H9 (cell line): ENCODE data around the gene EPHX1. TPM values are rescaled to one million over a fixed set of nuclear protein-coding genes. Genes with fewer than 3 reads are reported as not detected.

Experiments
- DNase-seq: peaks from one replicate; pipeline ENCODE4 v3.0.0-alpha.2; 2017
- H2AFZ ChIP-seq: one replicate; pipeline ENCODE4 v1.6.1; 2013; ENCODE audit warnings: mild to moderate bottlenecking, low read length, control low read depth, moderate library complexity
- H2AK5ac ChIP-seq: 2 replicates; pipeline ENCODE4 v1.6.1; 2013; ENCODE audit warnings: low read length, control low read depth, mixed read lengths; ENCODE audit not compliant: insufficient read length
- H2BK120ac ChIP-seq: one replicate; pipeline ENCODE4 v1.6.1; 2013; ENCODE audit warnings: low read depth, mild to moderate bottlenecking, low read length, control low read depth, inconsistent platforms; ENCODE audit not compliant: poor library complexity, severe bottlenecking
- H2BK12ac ChIP-seq: 2 replicates; pipeline ENCODE4 v1.6.1; 2013; ENCODE audit warnings: low read length, control low read depth, mixed read lengths, low read depth; ENCODE audit not compliant: insufficient read length
- H2BK15ac ChIP-seq: 2 replicates; pipeline ENCODE4 v1.6.1; 2013; ENCODE audit warnings: low read depth, low read length, control low read depth
- H2BK20ac ChIP-seq: one replicate; pipeline ENCODE4 v1.6.1; 2013; ENCODE audit warnings: low read depth, mild to moderate bottlenecking, low read length, control low read depth, inconsistent platforms; ENCODE audit not compliant: poor library complexity, severe bottlenecking
- H2BK5ac ChIP-seq: 2 replicates; pipeline ENCODE4 v1.6.1; 2013; ENCODE audit warnings: low read length, control low read depth, mixed read lengths; ENCODE audit not compliant: insufficient read length
- H3K14ac ChIP-seq: 2 replicates; pipeline ENCODE4 v1.6.1; 2013; ENCODE audit warnings: low read length, control low read depth; ENCODE audit not compliant: insufficient read depth
- H3K18ac ChIP-seq: 2 replicates; pipeline ENCODE4 v1.6.1; 2013; ENCODE audit warnings: low read depth, mild to moderate bottlenecking, mixed read lengths, low read length, control low read depth; ENCODE audit not compliant: insufficient read length
- H3K23ac ChIP-seq: 2 replicates; pipeline ENCODE4 v1.6.1; 2013; ENCODE audit warnings: low read length, control low read depth, mixed read lengths, low read depth; ENCODE audit not compliant: insufficient read length
- H3K23me2 ChIP-seq: 2 replicates; pipeline ENCODE4 v1.6.1; 2013; ENCODE audit warnings: low read depth, mild to moderate bottlenecking, mixed read lengths, low read length, control low read depth; ENCODE audit not compliant: insufficient read length, poor library complexity, severe bottlenecking
- H3K27ac ChIP-seq: 2 replicates; pipeline ENCODE4 v1.5.1; 2013; ENCODE audit warnings: low read length, control low read depth, mixed read lengths, low read depth; ENCODE audit not compliant: insufficient read length
- H3K27me3 ChIP-seq: 2 replicates; pipeline ENCODE4 v1.6.1; 2013; ENCODE audit warnings: low read length, control low read depth, inconsistent platforms; ENCODE audit not compliant: insufficient read depth
- H3K4ac ChIP-seq: 2 replicates; pipeline ENCODE4 v1.6.1; 2013; ENCODE audit warnings: low read depth, mild to moderate bottlenecking, control low read depth, inconsistent platforms, low read length, moderate library complexity
- H3K4me1 ChIP-seq: 2 replicates; pipeline ENCODE4 v1.6.1; 2013; ENCODE audit warnings: low read length, control low read depth, inconsistent platforms; ENCODE audit not compliant: insufficient read depth
- H3K4me2 ChIP-seq: 2 replicates; pipeline ENCODE4 v1.6.1; 2013; ENCODE audit warnings: low read length, control low read depth, mixed read lengths; ENCODE audit not compliant: insufficient read length, insufficient read depth
- H3K56ac ChIP-seq: 2 replicates; pipeline ENCODE4 v1.6.1; 2013; ENCODE audit warnings: low read depth, mild to moderate bottlenecking, mixed read lengths, low read length, control low read depth; ENCODE audit not compliant: insufficient read length
- H3K79me1 ChIP-seq: 2 replicates; pipeline ENCODE4 v1.6.1; 2013; ENCODE audit warnings: low read depth, mild to moderate bottlenecking, moderate library complexity, low read length, control low read depth, inconsistent platforms; ENCODE audit not compliant: insufficient read depth, poor library complexity, severe bottlenecking
- H3K79me2 ChIP-seq: 2 replicates; pipeline ENCODE4 v1.6.1; 2013; ENCODE audit warnings: low read length, control low read depth, inconsistent platforms; ENCODE audit not compliant: insufficient read depth
- H3K9ac ChIP-seq: 2 replicates; pipeline ENCODE4 v1.6.1; 2013; ENCODE audit warnings: low read length, control low read depth, mixed read lengths; ENCODE audit not compliant: insufficient read length; ENCODE audit errors: extremely low read depth
- H3K9me3 ChIP-seq: one replicate; pipeline ENCODE4 v1.6.1; 2013; ENCODE audit warnings: low read depth, low read length, inconsistent platforms; ENCODE audit not compliant: control insufficient read depth
- H3T11ph ChIP-seq: one replicate; pipeline ENCODE4 v1.6.1; 2013; ENCODE audit warnings: mild to moderate bottlenecking, low read length, control low read depth, inconsistent platforms
- H4K20me1 ChIP-seq: one replicate; pipeline ENCODE4 v1.6.1; 2013; ENCODE audit not compliant: control insufficient read depth, insufficient read length, insufficient read depth
- H4K5ac ChIP-seq: 2 replicates; pipeline ENCODE4 v1.6.1; 2013; ENCODE audit warnings: low read depth, mild to moderate bottlenecking, mixed read lengths, low read length, control low read depth; ENCODE audit not compliant: insufficient read length
- H4K8ac ChIP-seq: replicated peaks from 2 replicates; pipeline ENCODE4 v1.6.1; 2013; ENCODE audit warnings: low read length, control low read depth, mixed read lengths, low read depth; ENCODE audit not compliant: insufficient read length
- H4K91ac ChIP-seq: 2 replicates; pipeline ENCODE4 v1.6.1; 2013; ENCODE audit warnings: low read depth, mild to moderate bottlenecking, moderate library complexity, mixed read lengths, low read length, control low read depth; ENCODE audit not compliant: insufficient read length
- H3K27ac Mint-ChIP-seq, 3 experiments: 2 replicates in 2 of 3; 3 replicates in 1 of 3; pipeline ENCODE4 v1.8.0; 2020 to 2021; ENCODE audit warnings: mixed read lengths in 3 of 3, mild to moderate bottlenecking in 1 of 3, moderate library complexity in 1 of 3
- H3K27me3 Mint-ChIP-seq: 2 replicates; pipeline ENCODE4 v1.8.0; 2021; ENCODE audit warnings: low read depth, mild to moderate bottlenecking, moderate library complexity, mixed read lengths
- H3K36me3 Mint-ChIP-seq, 3 experiments: 2 replicates in 2 of 3; 3 replicates in 1 of 3; pipeline ENCODE4 v1.8.0; 2020 to 2021; ENCODE audit warnings: low read depth in 3 of 3, mixed read lengths in 3 of 3; ENCODE audit not compliant: insufficient read depth in 1 of 3
- H3K4me1 Mint-ChIP-seq, 2 experiments: 2 replicates each; pipeline ENCODE4 v1.8.0; 2020; ENCODE audit warnings: mixed read lengths in 2 of 2
- H3K4me3 Mint-ChIP-seq, 2 experiments: 2 replicates in 1 of 2; 3 replicates in 1 of 2; pipeline ENCODE4 v1.8.0; 2020 to 2021; ENCODE audit warnings: mild to moderate bottlenecking in 2 of 2, mixed read lengths in 2 of 2, moderate library complexity in 1 of 2
- H3K9me3 Mint-ChIP-seq, 2 experiments: 2 replicates in 1 of 2; 3 replicates in 1 of 2; pipeline ENCODE4 v1.8.0; 2020; ENCODE audit warnings: mild to moderate bottlenecking in 2 of 2, mixed read lengths in 2 of 2, moderate library complexity in 1 of 2
- WGBS: extraction: QIAGEN DNeasy Blood & Tissue Kit; methylation state at CpG from one replicate; pipeline ENCODE4 v1.1.7; 2013; ENCODE audit warnings: missing lambda C conversion rate, low lambda C conversion rate, mixed read lengths; ENCODE audit not compliant: insufficient read length; ENCODE audit errors: extremely low coverage; 5-methylcytosine and 5-hydroxymethylcytosine counted together
- total RNA-seq: library from RNA; stranded (reverse); gene quantifications from 2 replicates; pipeline ENCODE4 v1.2.1, GENCODE V29; 2021
- TF ChIP-seq, protein P1 (sequence below): fragments of 200-600 bp; sonication (generic); conservative IDR thresholded peaks from 3 replicates; pipeline ENCODE4 v1.8.0; 2021; ENCODE audit warnings: antibody characterized with exemption, mild to moderate bottlenecking

EPHX1 gene
- total RNA-seq, 1 experiment from 2014 or later, result 40.6 TPM

DNA sequence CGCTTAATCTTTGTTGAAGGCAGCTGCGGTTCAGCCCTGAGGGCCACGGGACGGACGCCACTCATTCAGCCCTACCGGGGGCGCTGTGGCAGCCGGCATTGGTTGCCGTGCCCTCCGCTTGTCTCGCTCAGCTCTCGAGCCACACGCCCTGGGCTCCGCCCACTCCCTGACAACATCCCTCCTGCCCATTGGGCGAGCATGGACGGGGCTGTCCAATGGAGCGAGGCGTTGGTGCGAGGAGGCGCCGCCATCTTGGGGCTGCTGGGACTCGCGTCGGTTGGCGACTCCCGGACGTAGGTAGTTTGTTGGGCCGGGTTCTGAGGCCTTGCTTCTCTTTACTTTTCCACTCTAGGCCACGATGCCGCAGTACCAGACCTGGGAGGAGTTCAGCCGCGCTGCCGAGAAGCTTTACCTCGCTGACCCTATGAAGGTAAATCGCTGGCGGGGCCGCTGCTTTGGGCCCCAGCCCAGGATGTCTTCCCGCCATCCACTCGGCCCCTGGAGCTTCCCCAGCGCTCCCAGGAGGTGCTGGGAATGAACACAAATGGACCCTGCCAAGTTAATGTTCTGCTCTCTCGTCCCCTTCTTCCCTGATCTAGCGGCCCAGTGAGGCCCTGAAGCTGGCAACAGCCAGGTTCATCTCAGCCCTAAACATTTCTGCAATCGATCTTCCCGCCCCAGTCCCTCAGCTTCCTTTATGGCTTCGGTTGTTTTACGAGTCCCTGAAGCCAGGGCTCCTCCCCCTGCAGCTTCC, 32.2 kb upstream of the EPHX1 start, which contains the start of gene SRP9:
SRP9 (plus strand) TSS at position 244 of the 754 bp plus-strand sequence; CDS start at position 359, 115 bp downstream.
- Histone ChIP-seq H2BK120ac (peak within 1 kb of the TSS; percentile 100), H2BK15ac (peak within 1 kb of the TSS; percentile 91; the same call in 1 of the 2 replicates), H3T11ph (peak within 1 kb of the TSS; percentile 99), H2AFZ (peak within 1 kb of the TSS; percentile 87), H4K8ac (no peak within 1 kb of the TSS), H3K79me2 (peaks cover 34% of the 10 kb centered on the region), H4K20me1 (no peaks in the 10 kb centered on the region), H2BK12ac (peak within 1 kb of the TSS; percentile 85), H4K91ac (peak within 1 kb of the TSS; percentile 60), H2BK5ac (peak within 1 kb of the TSS; percentile 99), H3K14ac (peak within 1 kb of the TSS; percentile 100), H2BK20ac (no peak within 1 kb of the TSS), H3K79me1 (no peaks in the 10 kb centered on the region), H3K23ac (no peak within 1 kb of the TSS), H3K4me1 (peaks cover 4% of the 10 kb centered on the region; the same call in 1 of the 2 replicates), H3K4me2 (peak within 1 kb of the TSS; percentile 94), H3K9ac (peak within 1 kb of the TSS; percentile 100), H2AK5ac (peak within 1 kb of the TSS; percentile 100), H4K5ac (peak within 1 kb of the TSS; percentile 100), H3K27me3 (no peaks in the 10 kb centered on the region), H3K18ac (peak within 1 kb of the TSS; percentile 100), H3K23me2 (peaks cover 7% of the 10 kb centered on the region), H3K27ac (peak within 1 kb of the TSS; percentile 99), H3K56ac (peak within 1 kb of the TSS; percentile 99), H3K4ac (peak within 1 kb of the TSS; percentile 98), H3K9me3 (no peaks in the 10 kb centered on the region)
- H3K4me3 Mint-ChIP-seq, result no peak within 1 kb of the TSS
- peaks cover 10 to 31% (median 17%) of the 10 kb centered on the region in 3 experiments for H3K36me3 Mint-ChIP-seq
- WGBS, result no CpG with 5 or more reads among the region's 46 CpGs
- peak within 1 kb of the TSS in 1 of 3 experiments; percentile 73; a peak in 3 of 7 replicates for H3K27ac Mint-ChIP-seq
- peak; percentile 99 for DNase-seq
- TF ChIP-seq, protein P1, sequence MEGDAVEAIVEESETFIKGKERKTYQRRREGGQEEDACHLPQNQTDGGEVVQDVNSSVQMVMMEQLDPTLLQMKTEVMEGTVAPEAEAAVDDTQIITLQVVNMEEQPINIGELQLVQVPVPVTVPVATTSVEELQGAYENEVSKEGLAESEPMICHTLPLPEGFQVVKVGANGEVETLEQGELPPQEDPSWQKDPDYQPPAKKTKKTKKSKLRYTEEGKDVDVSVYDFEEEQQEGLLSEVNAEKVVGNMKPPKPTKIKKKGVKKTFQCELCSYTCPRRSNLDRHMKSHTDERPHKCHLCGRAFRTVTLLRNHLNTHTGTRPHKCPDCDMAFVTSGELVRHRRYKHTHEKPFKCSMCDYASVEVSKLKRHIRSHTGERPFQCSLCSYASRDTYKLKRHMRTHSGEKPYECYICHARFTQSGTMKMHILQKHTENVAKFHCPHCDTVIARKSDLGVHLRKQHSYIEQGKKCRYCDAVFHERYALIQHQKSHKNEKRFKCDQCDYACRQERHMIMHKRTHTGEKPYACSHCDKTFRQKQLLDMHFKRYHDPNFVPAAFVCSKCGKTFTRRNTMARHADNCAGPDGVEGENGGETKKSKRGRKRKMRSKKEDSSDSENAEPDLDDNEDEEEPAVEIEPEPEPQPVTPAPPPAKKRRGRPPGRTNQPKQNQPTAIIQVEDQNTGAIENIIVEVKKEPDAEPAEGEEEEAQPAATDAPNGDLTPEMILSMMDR, result peak; percentile 93
- H3K27me3 Mint-ChIP-seq, result no peaks in the 10 kb centered on the region
- H3K4me1 Mint-ChIP-seq, result peaks cover 42 to 44% of the 10 kb centered on the region in 2 experiments
- no peaks in the 10 kb centered on the region for H3K9me3 Mint-ChIP-seq
